Neural cell (in vitro differentiated cells): ENCODE measurements around the gene GASK1A.

Experiments
- EP300 ChIP-seq: fragments of 450-650 bp; conservative IDR thresholded peaks from 2 replicates; pipeline ENCODE4 v1.6.1; 2014; ENCODE audit warnings: antibody characterized with exemption, mild to moderate bottlenecking, moderate library complexity; ENCODE audit not compliant: poor library complexity, severe bottlenecking
- EZH2 ChIP-seq: fragments of 200-600, 300-800 bp; shearing (Covaris generic), sonication (generic); IDR thresholded peaks from 2 replicates; pipeline ENCODE4 v1.6.1; 2014; ENCODE audit warnings: antibody characterized with exemption, low read length, borderline replicate concordance, mild to moderate bottlenecking; ENCODE audit not compliant: insufficient read depth, poor library complexity, severe bottlenecking
- MXI1 ChIP-seq: fragments of 450-650 bp; conservative IDR thresholded peaks from 2 replicates; pipeline ENCODE4 v1.6.1; 2014; ENCODE audit warnings: antibody characterized with exemption, mild to moderate bottlenecking; ENCODE audit not compliant: poor library complexity, severe bottlenecking
- POLR2AphosphoS5 ChIP-seq: IDR thresholded peaks from 2 replicates; pipeline ENCODE4 v1.6.1; 2012
- TAF1 ChIP-seq: IDR thresholded peaks from 2 replicates; pipeline ENCODE4 v1.6.1; 2012; ENCODE audit warnings: low read depth
- TF ChIP-seq, protein P1 (sequence below): fragments of 450-650 bp; IDR thresholded peaks from 2 replicates; pipeline ENCODE4 v1.5.1; 2014; ENCODE audit warnings: antibody characterized with exemption, mild to moderate bottlenecking, moderate library complexity; ENCODE audit not compliant: poor library complexity, severe bottlenecking
- TF ChIP-seq, protein P2 (sequence below): IDR thresholded peaks from 2 replicates; pipeline ENCODE4 v1.6.1; 2012; ENCODE audit warnings: borderline replicate concordance

DNA sequence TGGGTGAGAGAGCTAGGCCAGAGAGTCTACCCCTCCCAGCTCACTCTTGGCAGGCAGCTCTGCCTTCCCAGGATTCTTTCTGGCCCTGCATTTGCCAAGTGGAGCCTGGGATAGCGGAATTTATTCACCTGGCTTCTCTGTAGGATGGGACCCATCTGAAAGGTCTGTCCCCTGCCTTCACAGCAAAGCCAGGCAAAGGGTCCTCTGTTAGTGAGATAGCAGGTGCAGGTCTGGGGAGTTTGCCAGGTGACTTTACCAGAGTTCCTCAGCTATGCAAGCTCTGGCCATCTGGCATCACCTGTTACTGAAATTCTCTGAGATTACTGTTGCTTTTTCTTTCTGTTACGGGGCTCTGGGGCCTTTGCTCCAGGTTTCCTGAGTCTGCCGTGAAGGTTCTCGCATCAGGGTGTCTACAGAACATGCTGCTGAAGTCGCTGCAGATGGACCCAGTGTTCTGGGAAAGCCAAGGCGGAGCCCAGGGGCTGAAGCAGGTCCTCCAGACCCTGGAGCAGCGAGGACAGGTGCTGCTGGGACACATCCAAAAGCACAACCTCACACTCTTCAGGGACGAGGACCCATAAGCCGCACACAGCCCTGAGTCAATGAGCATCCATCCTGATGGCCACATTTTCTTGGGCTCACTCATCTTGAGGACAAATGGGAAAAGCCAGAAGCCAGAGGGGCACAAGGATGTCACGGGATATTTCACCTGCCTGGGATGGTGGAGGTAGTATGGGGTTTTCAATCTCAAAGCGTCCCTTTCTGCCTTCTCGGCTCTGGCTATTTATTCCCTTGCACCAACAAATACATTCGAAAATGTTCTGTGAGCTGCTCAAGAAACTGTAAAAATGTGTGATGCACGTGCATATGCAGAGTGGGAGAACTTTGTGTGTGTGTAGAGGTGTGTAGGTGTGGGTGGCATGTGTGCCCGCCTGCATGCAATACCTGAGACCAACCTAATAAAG is 77.0 kb downstream of the GASK1A start:
- TF ChIP-seq EZH2 (no peak), MXI1 (no peak), TAF1 (no peak), POLR2AphosphoS5 (no peak), EP300 (no peak)
- TF ChIP-seq, protein P1, sequence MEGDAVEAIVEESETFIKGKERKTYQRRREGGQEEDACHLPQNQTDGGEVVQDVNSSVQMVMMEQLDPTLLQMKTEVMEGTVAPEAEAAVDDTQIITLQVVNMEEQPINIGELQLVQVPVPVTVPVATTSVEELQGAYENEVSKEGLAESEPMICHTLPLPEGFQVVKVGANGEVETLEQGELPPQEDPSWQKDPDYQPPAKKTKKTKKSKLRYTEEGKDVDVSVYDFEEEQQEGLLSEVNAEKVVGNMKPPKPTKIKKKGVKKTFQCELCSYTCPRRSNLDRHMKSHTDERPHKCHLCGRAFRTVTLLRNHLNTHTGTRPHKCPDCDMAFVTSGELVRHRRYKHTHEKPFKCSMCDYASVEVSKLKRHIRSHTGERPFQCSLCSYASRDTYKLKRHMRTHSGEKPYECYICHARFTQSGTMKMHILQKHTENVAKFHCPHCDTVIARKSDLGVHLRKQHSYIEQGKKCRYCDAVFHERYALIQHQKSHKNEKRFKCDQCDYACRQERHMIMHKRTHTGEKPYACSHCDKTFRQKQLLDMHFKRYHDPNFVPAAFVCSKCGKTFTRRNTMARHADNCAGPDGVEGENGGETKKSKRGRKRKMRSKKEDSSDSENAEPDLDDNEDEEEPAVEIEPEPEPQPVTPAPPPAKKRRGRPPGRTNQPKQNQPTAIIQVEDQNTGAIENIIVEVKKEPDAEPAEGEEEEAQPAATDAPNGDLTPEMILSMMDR = no peak
- TF ChIP-seq, protein P2, sequence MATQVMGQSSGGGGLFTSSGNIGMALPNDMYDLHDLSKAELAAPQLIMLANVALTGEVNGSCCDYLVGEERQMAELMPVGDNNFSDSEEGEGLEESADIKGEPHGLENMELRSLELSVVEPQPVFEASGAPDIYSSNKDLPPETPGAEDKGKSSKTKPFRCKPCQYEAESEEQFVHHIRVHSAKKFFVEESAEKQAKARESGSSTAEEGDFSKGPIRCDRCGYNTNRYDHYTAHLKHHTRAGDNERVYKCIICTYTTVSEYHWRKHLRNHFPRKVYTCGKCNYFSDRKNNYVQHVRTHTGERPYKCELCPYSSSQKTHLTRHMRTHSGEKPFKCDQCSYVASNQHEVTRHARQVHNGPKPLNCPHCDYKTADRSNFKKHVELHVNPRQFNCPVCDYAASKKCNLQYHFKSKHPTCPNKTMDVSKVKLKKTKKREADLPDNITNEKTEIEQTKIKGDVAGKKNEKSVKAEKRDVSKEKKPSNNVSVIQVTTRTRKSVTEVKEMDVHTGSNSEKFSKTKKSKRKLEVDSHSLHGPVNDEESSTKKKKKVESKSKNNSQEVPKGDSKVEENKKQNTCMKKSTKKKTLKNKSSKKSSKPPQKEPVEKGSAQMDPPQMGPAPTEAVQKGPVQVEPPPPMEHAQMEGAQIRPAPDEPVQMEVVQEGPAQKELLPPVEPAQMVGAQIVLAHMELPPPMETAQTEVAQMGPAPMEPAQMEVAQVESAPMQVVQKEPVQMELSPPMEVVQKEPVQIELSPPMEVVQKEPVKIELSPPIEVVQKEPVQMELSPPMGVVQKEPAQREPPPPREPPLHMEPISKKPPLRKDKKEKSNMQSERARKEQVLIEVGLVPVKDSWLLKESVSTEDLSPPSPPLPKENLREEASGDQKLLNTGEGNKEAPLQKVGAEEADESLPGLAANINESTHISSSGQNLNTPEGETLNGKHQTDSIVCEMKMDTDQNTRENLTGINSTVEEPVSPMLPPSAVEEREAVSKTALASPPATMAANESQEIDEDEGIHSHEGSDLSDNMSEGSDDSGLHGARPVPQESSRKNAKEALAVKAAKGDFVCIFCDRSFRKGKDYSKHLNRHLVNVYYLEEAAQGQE = no peak
